K562 (cell line): ENCODE results near the gene SEC14L5. TPM values are rescaled to one million over a fixed set of nuclear protein-coding genes. Genes with fewer than 3 reads are reported as not detected.

ENCODE experiments used
- ATAC-seq: fragments of 200-7000 bp; cut with Tn5 transposase; 3 replicates; pipeline ENCODE4 v1.9.1; 2020; ENCODE audit warnings: moderate library complexity
- BruUV-seq: library from RNA; stranded (reverse); fragments of 400-500 nt; replicated peaks from 2 replicates; lab custom pipeline; 2021; lab: Mats Ljungman, UMichigan
- CTCF ChIA-PET: fragments of 300-600 bp; formaldehyde crosslinking; extraction: SDS; loops from one replicate; lab custom pipeline; 2021; ENCODE audit warnings: low intra/inter-chr PET ratio; lab: Yijun Ruan, JAX
- POLR2A ChIA-PET: fragments of 300-600, 350-650 bp; sonication (Branson Sonifier 250); formaldehyde crosslinking; extraction: SDS; loops from one replicate; lab custom pipeline; 2021; ENCODE audit warnings: antibody characterized with exemption, inconsistent platforms; lab: Yijun Ruan, JAX
- DNase-seq, 4 experiments: peaks; one replicate each; pipeline versions ENCODE4 v3.0.0 to v3.0.0-alpha.2; 2011 to 2018; ENCODE audit warnings: low spot score in 3 of 4, mixed read lengths in 3 of 4; ENCODE audit errors: extremely low read depth in 1 of 4
- FAIRE-seq: peaks from 2 replicates; lab custom pipeline; 2011; peaks lifted over from hg19 to GRCh38; lab: Jason Lieb, UNC
- H2AFZ ChIP-seq: 2 replicates; pipeline ENCODE4 v1.6.0; 2011; ENCODE audit warnings: low read depth, low read length, control low read depth, inconsistent platforms
- H3K27ac ChIP-seq: fragments of 200-600 bp; 3 replicates; pipeline ENCODE4 v1.8.0; 2011; ENCODE audit warnings: low read depth, mild to moderate bottlenecking, control low read depth, inconsistent platforms, low read length, moderate library complexity, mixed read lengths; ENCODE audit errors: extremely low read depth
- H3K27me3 ChIP-seq, 2 experiments: fragments of 300-600 bp in 1 of 2; 2 replicates in 1 of 2; 3 replicates in 1 of 2; pipeline versions ENCODE4 v1.6.0 to v1.8.0; 2011; ENCODE audit warnings: inconsistent platforms in 2 of 2, low read length in 2 of 2, mild to moderate bottlenecking in 1 of 2, mixed read lengths in 1 of 2, moderate library complexity in 1 of 2; ENCODE audit not compliant: control insufficient read depth in 2 of 2, insufficient read depth in 2 of 2
- H3K36me3 ChIP-seq: fragments of 300-600 bp; 3 replicates; pipeline ENCODE4 v1.8.0; 2011; ENCODE audit warnings: mild to moderate bottlenecking, low read length, inconsistent platforms; ENCODE audit not compliant: control insufficient read depth, insufficient read depth
- H3K4me1 ChIP-seq, 2 experiments: fragments of 200-600 bp in 1 of 2; replicated peaks in 1 of 2; 2 replicates in 1 of 2; 3 replicates in 1 of 2; pipeline versions ENCODE4 v1.5.1 to v1.8.0; 2011; ENCODE audit warnings: inconsistent platforms in 2 of 2, low read length in 2 of 2, mild to moderate bottlenecking in 1 of 2, mixed read lengths in 1 of 2, moderate library complexity in 1 of 2; ENCODE audit not compliant: control insufficient read depth in 2 of 2, insufficient read depth in 2 of 2
- H3K4me2 ChIP-seq: 2 replicates; pipeline ENCODE4 v1.6.1; 2011; ENCODE audit warnings: low read length, control low read depth, inconsistent platforms, mixed read lengths; ENCODE audit not compliant: insufficient read depth
- H3K4me3 ChIP-seq: fragments of 200-600 bp; sonication (generic), shearing (Covaris generic); 2 replicates; pipeline ENCODE4 v1.5.1; 2016; ENCODE audit warnings: control low read depth, inconsistent platforms
- H3K79me2 ChIP-seq: fragments of 200-600 bp; 3 replicates; pipeline ENCODE4 v1.8.0; 2011; ENCODE audit warnings: low read length, inconsistent platforms; ENCODE audit not compliant: control insufficient read depth, insufficient read depth
- H3K9ac ChIP-seq, 2 experiments: 2 replicates each; pipeline versions ENCODE4 v1.6.0 to v1.6.1; 2011; ENCODE audit warnings: low read depth in 2 of 2, low read length in 2 of 2, control low read depth in 1 of 2, inconsistent platforms in 1 of 2, mild to moderate bottlenecking in 1 of 2, mixed read lengths in 1 of 2; ENCODE audit not compliant: insufficient read depth in 1 of 2
- H3K9me1 ChIP-seq: one replicate; pipeline ENCODE4 v1.6.0; 2011; ENCODE audit warnings: inconsistent platforms, mild to moderate bottlenecking, low read length, moderate library complexity; ENCODE audit not compliant: control insufficient read depth, insufficient read depth
- H3K9me3 ChIP-seq: replicated peaks from 2 replicates; pipeline ENCODE4 v1.5.1; 2011; ENCODE audit warnings: low read depth, low read length, inconsistent platforms; ENCODE audit not compliant: control insufficient read depth, insufficient read depth
- H4K20me1 ChIP-seq: replicated peaks from 2 replicates; pipeline ENCODE4 v1.6.1; 2011; ENCODE audit warnings: low read length, inconsistent platforms, mixed read lengths; ENCODE audit not compliant: control insufficient read depth, insufficient read depth
- BCOR ChIP-seq: fragments of 450-650 bp; IDR thresholded peaks from 2 replicates; pipeline ENCODE4 v1.6.1; 2016
- KDM1A ChIP-seq, 2 experiments: fragments of 450-650 bp; IDR thresholded peaks; 2 replicates each; pipeline ENCODE4 v1.6.1; 2016; ENCODE audit warnings: mild to moderate bottlenecking in 2 of 2
- KHSRP ChIP-seq: fragments of 450-650 bp; IDR thresholded peaks from 2 replicates; pipeline ENCODE4 v1.6.1; 2017
- MIER1 ChIP-seq: fragments of 450-650 bp; IDR thresholded peaks from 2 replicates; pipeline ENCODE4 v1.6.1; 2016; ENCODE audit warnings: antibody characterized with exemption, mild to moderate bottlenecking, low read depth
- PTBP1 ChIP-seq: fragments of 200-400 bp; formaldehyde crosslinking; IDR thresholded peaks from 2 replicates; pipeline ENCODE4 v1.6.1; 2017; ENCODE audit warnings: low read depth, low read length
- RBM25 ChIP-seq: fragments of 200-400 bp; formaldehyde crosslinking; IDR thresholded peaks from 2 replicates; pipeline ENCODE4 v1.6.1; 2018; ENCODE audit warnings: low read length, low read depth, moderate library complexity; ENCODE audit not compliant: severe bottlenecking
- ZNF239 ChIP-seq: fragments of 250-450 bp; sonication (Bioruptor Pico); IDR thresholded peaks from 2 replicates; pipeline ENCODE4 v1.4.0; 2020; ENCODE audit warnings: mild to moderate bottlenecking
- WGBS: fragments of 100-300 bp; shearing (Covaris generic); methylation state at CpG from one replicate; pipeline ENCODE4 v1.1.6; 2016; ENCODE audit warnings: low coverage, mixed read lengths; ENCODE audit not compliant: insufficient coverage; ENCODE audit errors: missing lambda C conversion rate; 5-methylcytosine and 5-hydroxymethylcytosine counted together
- in situ Hi-C: fragments of 300-500 bp; cut with MboI; formaldehyde crosslinking; loops from 4 replicates; pipeline ENCODE4 v1.15.0; 2018; ENCODE audit warnings: inconsistent platforms, mixed read lengths
- intact Hi-C: fragments of 100-400 bp; cut with micrococcal nuclease; formaldehyde crosslinking; loops from 2 replicates; pipeline ENCODE4 v1.14.2; 2022
- polyA plus RNA-seq, 8 experiments: library from polyadenylated mRNA; depleted of rRNA in 4 of 8; stranded (reverse) in 5 of 8; unstranded in 3 of 8; fragments of >200 nt; fragmentation: Nextera tagmentation in 2 of 8; fragmentation: Illumina TruSeq in 1 of 8; extraction: Ambion mirVana in 2 of 8; extraction: Trizol in 1 of 8; gene quantifications; 2 replicates each; pipeline versions ENCODE4 v1.2.1 to v1.2.3, GENCODE V29; 2011 to 2014; ENCODE audit warnings: inconsistent platforms in 1 of 8, missing spikeins in 1 of 8
- total RNA-seq, 7 experiments: library from RNA; depleted of rRNA in 6 of 7; stranded (reverse); fragments of >200 nt in 6 of 7; fragmentation: Illumina TruSeq in 2 of 7; extraction: Trizol in 2 of 7; gene quantifications; 2 replicates each; pipeline versions ENCODE4 v1.2.1 to v1.2.3, GENCODE V29; 2011 to 2021; ENCODE audit warnings: low replicate concordance in 1 of 7
- TF ChIP-seq, protein P1 (sequence below), 3 experiments: fragments of 200-800 bp in 1 of 3; sonication (Bioruptor generic) in 1 of 3; sonication (generic) in 1 of 3; formaldehyde crosslinking in 1 of 3; IDR thresholded peaks; 2 replicates each; pipeline versions ENCODE4 v1.6.1 to v1.8.0; 2016 to 2022; ENCODE audit warnings: mild to moderate bottlenecking in 2 of 3, missing compliant biosample characterization in 2 of 3, missing genetic modification characterization in 2 of 3, missing genetic modification reagents in 1 of 3

The SEC14L5 gene
- total and polyA plus RNA-seq, 9 of the 15 experiments (the other 6 are each of a cell fraction or from before 2014, with no cell fraction given): 0.11 TPM; not detected in 8

DNA sequence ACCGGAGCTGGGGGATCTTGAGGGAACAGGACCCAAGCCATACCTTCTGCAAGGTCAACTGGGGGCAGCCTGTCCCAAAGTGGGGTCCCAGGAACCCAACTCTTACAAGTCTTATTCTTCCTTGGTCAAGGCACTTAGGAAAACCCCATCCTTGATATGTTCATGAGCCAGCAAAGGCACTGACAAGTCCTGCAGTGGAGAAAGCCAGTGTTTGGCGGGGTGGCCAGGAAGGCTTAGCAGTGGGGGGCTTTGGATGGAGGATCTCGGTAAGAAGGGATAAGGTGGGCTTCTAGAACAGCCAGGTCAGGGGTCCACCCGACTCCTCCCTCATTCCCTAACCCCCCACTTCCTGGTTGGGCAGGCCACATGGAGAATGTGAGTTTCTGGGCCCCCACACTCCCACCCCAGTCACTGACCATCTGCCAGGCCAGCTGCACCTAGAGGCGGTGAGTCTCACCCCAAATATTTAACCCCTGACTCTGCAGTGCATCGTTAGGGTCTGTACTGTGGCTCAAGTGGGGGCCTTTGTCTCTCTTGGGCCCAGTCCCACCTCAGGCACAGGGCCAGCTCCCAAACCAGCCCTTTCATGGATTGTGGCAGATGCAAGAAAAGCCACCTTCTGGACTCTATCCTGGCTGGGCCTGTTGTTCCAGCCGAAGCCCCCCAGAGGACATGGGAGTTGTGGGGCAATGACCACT is 43.5 kb upstream of the SEC14L5 start:
- WGBS: 22% methylated on average over 7 of the region's 7 CpGs
- no peak overlapping the region for H3K4me2 ChIP-seq
- CTCF ChIA-PET: interaction anchor here (0.6 kb wide), 1 partner anchor 614 kb away, joined by 6 read pairs; no protein-coding TSS in a partner anchor
- in situ Hi-C loops: no loop called here
- H3K9me1 ChIP-seq: no peaks in the 10 kb centered on the region
- H3K36me3 ChIP-seq: no peaks in the 10 kb centered on the region
- POLR2A ChIA-PET: interaction anchor here (0.6 to 1.2 kb wide), 5 partner anchors 17 to 1199 kb away, joined by 3 read pairs; no protein-coding TSS in a partner anchor
- ATAC-seq (no peak), DNase-seq (no peak)
- intact Hi-C loops: no loop called here
- peaks cover 4 to 35% of the 10 kb centered on the region in 2 experiments; a peak in 3 of 5 replicates for H3K27me3 ChIP-seq
- H2AFZ ChIP-seq: no peak overlapping the region
- no peak overlapping the region for H3K27ac ChIP-seq
- H3K9ac ChIP-seq: peak overlapping the region in 1 of 2 experiments; percentile 62; a peak in 1 of 4 replicates
- no peaks in the 10 kb centered on the region for H3K9me3 ChIP-seq
- no peaks in the 10 kb centered on the region for H3K79me2 ChIP-seq
- no peaks in the 10 kb centered on the region for H4K20me1 ChIP-seq
- TF ChIP-seq KDM1A (IDR thresholded peaks at IDR 0.05): 0 out of 4 replicates have a peak, but pooled peaks of 1 of the 2 experiments have one; percentile 20
- TF ChIP-seq, protein P1, sequence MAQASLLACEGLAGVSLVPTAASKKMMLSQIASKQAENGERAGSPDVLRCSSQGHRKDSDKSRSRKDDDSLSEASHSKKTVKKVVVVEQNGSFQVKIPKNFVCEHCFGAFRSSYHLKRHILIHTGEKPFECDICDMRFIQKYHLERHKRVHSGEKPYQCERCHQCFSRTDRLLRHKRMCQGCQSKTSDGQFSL (CRISPR knock-in tag; IDR thresholded peaks at IDR 0.05): no peak
- TF ChIP-seq, protein P1 (tag; IDR thresholded peaks at IDR 0.05): no peak
- peak; percentile 85 for TF ChIP-seq RBM25
- TF ChIP-seq KHSRP: no peak
- peak; percentile 48; the same call in 1 of the 2 replicates for TF ChIP-seq BCOR
- peak; percentile 83 for TF ChIP-seq MIER1
- peak; percentile 99 for TF ChIP-seq ZNF239 (CRISPR knock-in tag)
- TF ChIP-seq PTBP1: 0 out of 2 replicates have a peak, but pooled peaks have one; percentile 56
- TF ChIP-seq, all 486 proteins: peak for 6
- BruUV-seq: no TSS peak
- H3K4me1 ChIP-seq: peaks cover 0 to 8% of the 10 kb centered on the region in 2 experiments; a peak in 2 of 5 replicates
- FAIRE-seq: no peak
- H3K4me3 ChIP-seq: no peak overlapping the region
